ENCODE results near the gene CENATAC.
"Not testable (repeated sequence)": the region's sequence is repeated elsewhere in the genome, so short reads cannot be mapped to it uniquely, and the experiment has no call there.

CENATAC gene

GRCh38 chr11:119056421-119056999 is 58.6 kb downstream of the CENATAC start:
- no peak for DNase-seq

- DNase-seq = peak; percentile 92
Observed at GRCh38 chr11:119057000-119057769, 59.2 kb downstream of the CENATAC start, which contains the start of gene HYOU1. HYOU1 (minus strand) TSS chr11:119057205; CDS start chr11:119056160, 1,045 bp downstream.

GRCh38 chr11:119059128-119059527 is 61.2 kb downstream of the CENATAC start:
- not testable (repeated sequence) for DNase-seq

GRCh38 chr11:119061256-119061655 is 63.3 kb downstream of the CENATAC start:
- no peak for DNase-seq

- DNase-seq = no peak
Observed at GRCh38 chr11:119062779-119063178, 64.8 kb downstream of the CENATAC start.

GRCh38 chr11:119065369-119065768 is 67.4 kb downstream of the CENATAC start:
- no peak for DNase-seq

Data from NCI-H2029 (cell line).